8988T (cell line): ENCODE data around the gene MCF2L2.

Experiments
- DNase-seq: peaks from one replicate; pipeline ENCODE4 v3.0.0; 2011

The MCF2L2 gene

GRCh38 chr3:183317886-183318865, 110.2 kb downstream of the MCF2L2 start:
- DNase-seq, result no peak

- no peak for DNase-seq
Measured at GRCh38 chr3:183317271-183317670, 111.1 kb downstream of the MCF2L2 start.

DNA sequence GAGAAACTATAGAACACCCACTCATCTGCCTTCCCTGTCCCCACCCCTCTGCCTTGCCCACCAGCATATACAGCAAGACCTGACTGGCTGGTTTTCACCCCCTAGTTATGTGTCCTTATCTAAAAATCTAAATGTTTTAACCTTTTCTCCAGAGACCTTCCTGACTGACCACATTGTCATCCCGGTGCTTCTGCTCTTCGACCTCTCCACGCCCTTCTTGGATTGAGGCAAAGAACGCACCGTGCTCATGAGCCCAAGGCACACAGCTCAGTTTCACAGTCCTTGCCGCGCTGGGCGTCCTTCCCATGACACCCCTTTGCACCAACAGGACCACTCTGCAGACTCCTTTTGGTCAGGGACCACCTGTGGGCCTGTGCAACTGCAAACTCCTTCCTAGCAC, 112.7 kb downstream of the MCF2L2 start:
- no peak for DNase-seq

GRCh38 chr3:183313764-183314163, 114.7 kb downstream of the MCF2L2 start:
- no peak for DNase-seq

- no peak for DNase-seq
Measured at GRCh38 chr3:183313351-183313750, 115.1 kb downstream of the MCF2L2 start.

DNA sequence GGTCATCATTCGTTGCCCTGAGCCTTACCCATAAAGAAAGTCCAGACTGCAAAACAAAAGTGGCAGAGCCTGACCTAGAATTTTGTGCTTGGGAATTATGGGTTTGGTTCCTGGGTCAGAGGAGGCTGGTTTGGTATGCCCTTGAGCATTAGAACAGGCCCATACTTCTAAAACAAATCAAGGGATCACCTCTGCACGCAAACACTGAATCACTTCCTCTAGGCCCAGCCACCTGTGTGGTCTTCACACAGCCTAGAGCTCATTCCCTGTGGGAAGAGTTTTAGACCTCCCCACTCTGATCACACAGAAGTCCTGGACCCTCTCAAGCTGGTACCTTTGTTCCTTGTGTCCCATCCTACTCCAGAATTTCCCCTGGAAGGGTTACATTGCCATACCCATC, 116.0 kb downstream of the MCF2L2 start:
- DNase-seq, result no peak

DNA sequence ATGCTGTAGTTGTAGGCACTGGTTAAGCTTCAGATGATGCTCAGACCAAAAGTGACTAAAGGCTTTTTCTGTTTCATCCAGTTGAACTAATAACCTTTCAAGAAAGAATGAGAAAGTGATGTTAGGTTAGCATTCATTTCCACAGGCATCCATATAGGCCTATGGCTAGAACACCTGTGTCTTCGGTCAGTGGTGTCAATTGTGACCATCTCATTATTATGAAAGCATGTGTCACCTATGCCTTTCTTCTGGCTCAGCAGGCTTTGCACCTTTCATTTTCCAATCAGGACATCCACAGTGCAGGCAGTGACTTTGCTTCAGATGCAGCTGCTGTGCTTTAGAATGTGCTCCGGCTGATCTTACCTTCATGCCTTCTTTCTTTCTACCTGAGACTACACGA, 117.5 kb downstream of the MCF2L2 start:
- DNase-seq, result no peak

- DNase-seq, result no peak
Measured at GRCh38 chr3:183309276-183309675, 119.1 kb downstream of the MCF2L2 start.

DNA sequence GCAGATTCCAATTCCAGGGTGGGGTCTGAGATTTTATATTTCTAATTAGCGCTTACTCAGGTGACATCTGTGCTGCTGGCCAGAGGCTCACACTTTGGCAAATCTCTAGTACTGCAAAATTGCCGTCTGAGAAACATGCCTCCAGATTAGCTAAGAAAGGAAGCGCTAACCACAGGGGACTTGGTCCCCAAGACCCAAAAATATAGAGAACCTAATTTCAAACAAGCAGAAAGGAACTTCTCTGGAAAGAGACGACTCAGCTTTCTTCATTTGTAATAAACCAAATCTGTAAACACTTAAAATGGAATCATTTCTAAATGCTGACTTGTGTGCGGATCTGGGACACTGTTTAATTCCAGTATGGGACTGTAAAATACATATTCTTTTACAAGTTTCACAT, 119.7 kb downstream of the MCF2L2 start:
- DNase-seq, result no peak

GRCh38 chr3:183307749-183308148, 120.7 kb downstream of the MCF2L2 start:
- no peak for DNase-seq

GRCh38 chr3:183306798-183307671, 121.4 kb downstream of the MCF2L2 start:
- no peak for DNase-seq

DNA sequence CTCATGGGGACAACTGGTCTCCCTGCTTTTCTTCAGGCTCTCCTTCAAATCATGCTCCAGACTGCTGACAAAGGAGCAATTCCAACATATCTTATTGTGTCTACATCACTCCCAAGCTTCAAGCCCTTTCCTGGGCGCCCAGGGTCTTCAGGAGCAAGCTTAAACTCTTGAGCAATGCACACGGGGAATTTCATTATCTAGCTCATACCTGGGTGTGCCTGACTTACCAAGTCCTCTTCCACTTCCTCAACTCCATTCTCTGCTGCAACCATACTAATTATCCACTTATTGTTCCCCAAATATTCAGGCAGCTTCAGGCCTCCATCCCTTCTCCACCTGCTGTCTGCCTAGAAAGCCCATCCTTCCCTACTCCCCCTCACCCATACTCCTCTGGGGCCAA, 124.7 kb downstream of the MCF2L2 start:
- no peak for DNase-seq

DNA sequence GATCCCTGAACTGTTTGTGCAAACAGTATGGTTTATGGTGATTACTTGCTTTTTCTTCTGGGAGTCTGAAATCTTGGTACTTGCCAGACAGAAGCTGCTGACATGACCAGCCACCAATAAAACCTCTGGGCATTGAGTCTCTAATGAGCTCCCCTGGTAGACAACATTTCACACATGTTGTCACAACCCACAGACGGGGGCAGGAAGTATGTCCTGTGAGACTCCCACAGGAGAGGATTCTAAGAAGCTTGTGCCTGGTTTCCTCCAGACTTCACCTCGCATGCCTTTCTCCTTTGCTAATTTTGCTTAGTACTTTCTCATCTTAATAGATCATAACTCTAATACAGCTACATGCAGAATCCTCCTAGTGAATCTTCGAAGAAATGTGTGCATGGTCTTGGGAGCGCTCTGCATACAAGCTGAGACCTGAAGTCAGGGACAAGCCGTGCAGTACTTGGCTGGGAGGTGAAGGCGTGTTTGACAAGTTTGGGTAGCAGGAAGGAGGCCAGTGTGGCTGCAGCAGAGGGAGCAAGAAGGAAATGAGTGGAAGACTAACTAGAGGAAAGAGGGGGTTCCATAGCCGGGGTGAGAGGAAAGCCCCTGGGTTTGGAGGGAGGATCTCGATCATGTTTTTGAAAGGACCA, 126.4 kb downstream of the MCF2L2 start:
- DNase-seq, result no peak

DNA sequence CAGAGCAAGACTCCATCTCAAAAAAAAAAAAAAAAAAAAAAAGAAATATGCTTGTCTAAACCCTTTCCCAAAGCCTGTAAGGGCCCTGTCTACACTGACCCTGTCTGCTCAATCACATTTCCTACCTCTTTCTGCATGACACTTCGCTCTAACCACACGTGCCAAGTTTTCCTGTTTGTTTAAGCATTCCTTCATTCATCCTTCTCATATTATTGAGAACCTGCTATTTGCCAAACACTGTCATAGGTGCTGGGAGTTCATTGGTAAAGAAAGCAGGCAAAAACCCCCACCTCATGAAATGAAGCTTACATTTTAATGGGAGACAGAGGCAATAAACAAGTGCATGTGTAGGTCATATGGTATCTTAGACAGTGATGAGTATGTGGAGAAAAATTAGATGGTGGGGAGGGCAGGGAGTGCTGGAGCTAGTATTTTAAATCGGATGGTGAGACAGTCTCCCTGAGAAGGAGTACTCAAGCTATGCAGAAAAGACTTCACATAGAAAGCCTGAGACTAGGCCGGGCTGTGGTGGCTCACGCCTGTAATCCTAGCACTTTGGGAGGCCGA, 127.3 kb downstream of the MCF2L2 start:
- DNase-seq, result no peak

DNA sequence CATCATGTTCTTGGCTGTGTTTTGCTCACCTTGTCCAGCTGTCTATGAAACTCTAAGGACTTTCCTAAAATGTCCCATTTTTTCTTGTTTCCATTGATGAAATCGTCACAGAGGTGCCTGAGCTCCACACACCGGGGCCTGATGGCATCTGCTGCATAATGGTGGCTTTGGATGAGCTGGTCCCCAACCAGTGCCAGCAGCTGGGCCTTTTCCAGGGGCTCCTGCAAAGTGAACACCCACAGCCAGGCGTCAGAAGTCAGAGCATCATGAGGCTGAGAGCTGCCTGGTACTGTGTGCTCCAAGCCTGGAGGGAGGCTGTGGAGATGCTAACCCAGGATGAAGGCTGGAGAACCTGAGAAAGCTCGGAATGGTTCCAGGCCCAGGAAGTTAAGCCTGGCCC, 128.4 kb downstream of the MCF2L2 start:
- no peak for DNase-seq

- DNase-seq, result no peak
Measured at GRCh38 chr3:183298701-183299153, 129.7 kb downstream of the MCF2L2 start.

- DNase-seq, result no peak
Measured at GRCh38 chr3:183296944-183297343, 131.5 kb downstream of the MCF2L2 start.

GRCh38 chr3:183295211-183295610, 133.2 kb downstream of the MCF2L2 start:
- no peak for DNase-seq

DNA sequence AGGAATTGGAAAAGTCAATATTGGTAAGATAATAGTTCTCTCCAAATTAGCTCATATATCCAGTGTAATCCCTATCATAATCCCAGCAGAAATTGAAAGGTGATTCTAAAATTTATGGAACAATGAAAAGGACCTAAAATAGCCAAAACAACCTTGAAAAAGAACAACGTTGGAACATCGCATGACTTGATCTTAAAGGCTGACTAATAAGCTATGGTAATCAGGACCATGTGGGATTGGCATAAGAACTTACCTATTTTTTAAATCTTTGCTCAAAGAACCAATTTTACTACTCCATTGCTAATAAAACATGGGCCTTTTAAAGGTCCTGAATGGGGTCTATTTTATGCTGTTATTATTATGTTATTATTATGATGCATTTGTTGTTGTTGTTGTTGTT, 134.5 kb downstream of the MCF2L2 start:
- DNase-seq, result no peak

DNA sequence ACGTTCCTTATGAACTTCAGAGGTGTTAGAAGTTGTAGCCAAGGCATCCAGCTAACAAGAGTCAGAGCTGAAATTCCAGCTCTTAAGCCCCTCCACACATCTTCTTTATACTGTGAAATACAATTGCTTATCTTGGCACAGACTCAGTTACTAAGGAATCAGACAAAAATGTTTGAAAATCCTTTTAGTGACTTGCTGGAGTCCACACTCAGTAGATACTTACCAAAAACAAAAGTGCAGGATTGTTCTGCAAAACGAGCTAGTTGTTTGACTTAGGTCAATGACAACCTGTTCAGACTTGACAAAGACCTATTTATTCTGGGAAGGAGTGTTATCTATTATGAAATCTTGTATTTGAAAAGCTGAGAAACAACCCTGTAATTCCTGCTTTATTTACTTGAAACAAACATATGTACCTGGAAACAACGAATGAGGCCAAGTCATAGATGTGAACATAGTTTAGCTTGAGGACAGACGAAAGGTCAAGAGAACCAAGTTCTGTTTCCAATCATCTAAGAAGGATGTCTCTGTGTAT, 136.9 kb downstream of the MCF2L2 start:
- no peak for DNase-seq

- DNase-seq, result no peak
Measured at GRCh38 chr3:183290216-183290615, 138.2 kb downstream of the MCF2L2 start.

DNA sequence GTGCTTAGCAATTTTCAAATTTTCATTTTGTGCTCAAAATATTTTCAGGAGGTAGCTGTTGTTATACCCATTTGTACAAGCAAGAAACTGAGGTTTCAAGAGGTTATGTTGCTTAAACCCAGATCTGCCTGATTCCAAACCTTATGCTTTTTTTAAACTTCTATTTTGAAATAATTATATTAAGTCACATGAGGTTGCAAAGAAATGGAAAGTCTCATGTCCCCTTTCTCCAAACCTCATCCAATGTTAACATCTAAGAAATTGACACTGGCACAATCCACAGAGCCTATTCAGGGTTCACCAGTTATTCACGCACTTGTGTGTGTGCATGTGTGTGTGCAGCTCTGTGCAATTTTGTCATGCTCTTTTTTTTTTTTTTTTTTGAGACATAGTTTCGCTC, 140.3 kb downstream of the MCF2L2 start:
- DNase-seq, result no peak
